Osteocyte (in vitro differentiated cells): ENCODE data around the gene CD33. TPM values are rescaled to one million over a fixed set of nuclear protein-coding genes. Genes with fewer than 3 reads are reported as not detected.

ENCODE experiments used
- DNase-seq: peaks from one replicate; pipeline ENCODE4 v3.0.0; 2021; ENCODE audit warnings: mixed read lengths; ENCODE audit not compliant: unreplicated experiment; ENCODE audit errors: extremely low spot score
- H3K27ac Mint-ChIP-seq: one replicate; pipeline ENCODE4 v1.8.0; 2021; ENCODE audit warnings: mild to moderate bottlenecking, mixed read lengths; ENCODE audit not compliant: unreplicated experiment
- H3K27me3 Mint-ChIP-seq: one replicate; pipeline ENCODE4 v1.8.0; 2021; ENCODE audit warnings: mixed read lengths; ENCODE audit not compliant: unreplicated experiment
- H3K36me3 Mint-ChIP-seq: one replicate; pipeline ENCODE4 v1.8.0; 2021; ENCODE audit warnings: mixed read lengths; ENCODE audit not compliant: unreplicated experiment
- H3K4me1 Mint-ChIP-seq: one replicate; pipeline ENCODE4 v1.8.0; 2021; ENCODE audit warnings: mixed read lengths; ENCODE audit not compliant: unreplicated experiment
- H3K4me3 Mint-ChIP-seq: one replicate; pipeline ENCODE4 v1.8.0; 2021; ENCODE audit warnings: mild to moderate bottlenecking, moderate library complexity, mixed read lengths; ENCODE audit not compliant: unreplicated experiment
- H3K9me3 Mint-ChIP-seq: one replicate; pipeline ENCODE4 v1.8.0; 2021; ENCODE audit warnings: mixed read lengths; ENCODE audit not compliant: unreplicated experiment
- total RNA-seq: library from RNA; stranded (reverse); gene quantifications from 2 replicates; pipeline ENCODE4 v1.2.1, GENCODE V29; 2021
- TF ChIP-seq, protein P1 (sequence below): fragments of 200-600 bp; sonication (generic); IDR thresholded peaks from 2 replicates; pipeline ENCODE4 v1.5.0; 2021; ENCODE audit warnings: antibody characterized with exemption, mild to moderate bottlenecking, moderate library complexity

Gene CD33
- total RNA-seq, 1 donor from 2014 or later = not detected

GRCh38 chr19:51198641-51199040, 26.2 kb upstream of the CD33 start:
- H3K27me3 Mint-ChIP-seq = no peaks in the 10 kb centered on the region
- no peaks in the 10 kb centered on the region for H3K9me3 Mint-ChIP-seq
- H3K27ac Mint-ChIP-seq = no peak overlapping the region
- TF ChIP-seq, protein P1, sequence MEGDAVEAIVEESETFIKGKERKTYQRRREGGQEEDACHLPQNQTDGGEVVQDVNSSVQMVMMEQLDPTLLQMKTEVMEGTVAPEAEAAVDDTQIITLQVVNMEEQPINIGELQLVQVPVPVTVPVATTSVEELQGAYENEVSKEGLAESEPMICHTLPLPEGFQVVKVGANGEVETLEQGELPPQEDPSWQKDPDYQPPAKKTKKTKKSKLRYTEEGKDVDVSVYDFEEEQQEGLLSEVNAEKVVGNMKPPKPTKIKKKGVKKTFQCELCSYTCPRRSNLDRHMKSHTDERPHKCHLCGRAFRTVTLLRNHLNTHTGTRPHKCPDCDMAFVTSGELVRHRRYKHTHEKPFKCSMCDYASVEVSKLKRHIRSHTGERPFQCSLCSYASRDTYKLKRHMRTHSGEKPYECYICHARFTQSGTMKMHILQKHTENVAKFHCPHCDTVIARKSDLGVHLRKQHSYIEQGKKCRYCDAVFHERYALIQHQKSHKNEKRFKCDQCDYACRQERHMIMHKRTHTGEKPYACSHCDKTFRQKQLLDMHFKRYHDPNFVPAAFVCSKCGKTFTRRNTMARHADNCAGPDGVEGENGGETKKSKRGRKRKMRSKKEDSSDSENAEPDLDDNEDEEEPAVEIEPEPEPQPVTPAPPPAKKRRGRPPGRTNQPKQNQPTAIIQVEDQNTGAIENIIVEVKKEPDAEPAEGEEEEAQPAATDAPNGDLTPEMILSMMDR = no peak
- H3K4me1 Mint-ChIP-seq = no peaks in the 10 kb centered on the region
- H3K36me3 Mint-ChIP-seq = no peaks in the 10 kb centered on the region
- peak; percentile 57 for DNase-seq
- H3K4me3 Mint-ChIP-seq = no peak overlapping the region

DNA sequence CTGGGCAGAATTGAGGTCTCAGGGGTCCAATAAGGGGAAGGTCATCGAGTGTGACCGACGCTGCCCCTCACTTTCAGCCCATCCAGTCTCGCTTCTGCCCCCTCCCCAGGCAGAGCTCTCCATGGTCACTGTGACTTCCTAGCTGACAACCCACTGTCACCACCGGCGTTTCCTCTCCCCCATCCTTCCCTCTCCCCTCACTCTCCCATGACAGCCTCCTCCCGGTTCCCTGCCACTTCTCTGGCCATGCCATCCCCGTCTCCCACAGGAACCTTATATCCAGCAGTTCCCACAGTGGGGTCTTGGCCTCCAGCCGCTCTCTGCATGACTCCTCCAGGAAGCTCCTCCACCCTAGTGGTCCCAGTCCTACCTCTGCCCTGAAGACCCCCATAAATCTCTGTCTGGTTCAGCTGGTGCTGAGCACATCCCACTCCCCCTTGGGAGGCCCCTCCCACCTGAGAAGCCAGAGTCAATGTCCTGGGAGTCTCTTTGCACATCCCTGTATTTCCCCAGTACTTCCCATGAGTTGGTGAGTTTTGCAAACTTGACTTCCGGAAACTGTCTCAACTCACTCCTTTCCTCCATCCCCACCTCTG, 24.7 kb upstream of the CD33 start:
- no peak overlapping the region for H3K4me3 Mint-ChIP-seq
- peak; percentile 74 for DNase-seq
- H3K27me3 Mint-ChIP-seq = no peaks in the 10 kb centered on the region
- H3K27ac Mint-ChIP-seq = no peak overlapping the region
- H3K9me3 Mint-ChIP-seq = no peaks in the 10 kb centered on the region
- no peaks in the 10 kb centered on the region for H3K36me3 Mint-ChIP-seq
- TF ChIP-seq, protein P1 = no peak
- H3K4me1 Mint-ChIP-seq = no peaks in the 10 kb centered on the region

GRCh38 chr19:51201712-51202111, 23.2 kb upstream of the CD33 start:
- Mint-ChIP-seq H3K9me3 (no peaks in the 10 kb centered on the region), H3K4me1 (no peaks in the 10 kb centered on the region), H3K27ac (no peak overlapping the region), H3K36me3 (no peaks in the 10 kb centered on the region), H3K27me3 (no peaks in the 10 kb centered on the region), H3K4me3 (no peak overlapping the region)
- DNase-seq = peak; percentile 42
- TF ChIP-seq, protein P1 = no peak

DNA sequence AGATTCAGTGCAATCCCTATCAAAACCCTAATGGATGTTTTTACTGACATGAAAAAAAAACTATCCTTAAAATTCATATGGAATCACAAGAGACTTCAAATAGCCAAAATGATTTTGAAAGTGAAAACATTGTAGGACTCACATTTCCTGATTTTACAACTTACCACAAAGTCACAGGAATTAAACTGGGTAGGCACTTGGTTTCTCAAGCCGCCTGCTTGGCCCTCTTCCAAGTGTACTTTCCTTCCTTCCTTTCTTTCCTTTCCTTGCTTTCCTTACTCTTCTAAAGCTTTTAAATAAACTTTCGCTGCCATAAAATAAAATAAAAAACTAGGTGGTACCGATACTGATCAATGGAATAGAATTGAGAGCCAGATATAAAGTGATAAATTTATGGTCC, 21.0 kb upstream of the CD33 start:
- no peaks in the 10 kb centered on the region for H3K27me3 Mint-ChIP-seq
- no peaks in the 10 kb centered on the region for H3K4me1 Mint-ChIP-seq
- H3K27ac Mint-ChIP-seq = no peak overlapping the region
- no peak overlapping the region for H3K4me3 Mint-ChIP-seq
- H3K36me3 Mint-ChIP-seq = no peaks in the 10 kb centered on the region
- TF ChIP-seq, protein P1 = no peak
- DNase-seq = no peak
- no peaks in the 10 kb centered on the region for H3K9me3 Mint-ChIP-seq

- Mint-ChIP-seq H3K9me3 (no peaks in the 10 kb centered on the region), H3K27ac (no peak overlapping the region), H3K36me3 (no peaks in the 10 kb centered on the region)
These were observed 20.6 kb upstream of the CD33 start for GRCh38 chr19:51204321-51204720.

More at GRCh38 chr19:51204321-51204720, 20.6 kb upstream of the CD33 start:
- TF ChIP-seq, protein P1 = no peak
- Mint-ChIP-seq H3K4me1 (no peaks in the 10 kb centered on the region), H3K4me3 (no peak overlapping the region), H3K27me3 (no peaks in the 10 kb centered on the region)
- peak; percentile 54 for DNase-seq
